HEK293 (cell line): Measurements from ENCODE around the gene SLC25A13.

Experiments
- CTCF ChIA-PET: fragments of 350-600 bp; formaldehyde crosslinking; extraction: SDS; loops from one replicate; lab custom pipeline; 2021; ENCODE audit warnings: antibody characterized with exemption; lab: Yijun Ruan, JAX
- POLR2A ChIA-PET: fragments of 300-600 bp; formaldehyde crosslinking; extraction: SDS; loops from one replicate; lab custom pipeline; 2020; ENCODE audit warnings: antibody characterized with exemption, inconsistent platforms; lab: Yijun Ruan, JAX
- H3K27ac ChIP-seq: fragments of 200-500 bp; sonication (Bioruptor generic); 2 replicates; pipeline ENCODE4 v1.5.1; 2014; ENCODE audit warnings: low read depth, low read length, control low read depth, inconsistent platforms; ENCODE audit errors: extremely low read depth
- H3K36me3 ChIP-seq, 2 experiments: fragments of 200-500 bp in 1 of 2; sonication (Bioruptor generic) in 1 of 2; 1 replicate in 1 of 2; 2 replicates in 1 of 2; pipeline ENCODE4 v1.5.1; 2014 to 2017; ENCODE audit warnings: inconsistent platforms in 2 of 2, low read length in 2 of 2; ENCODE audit not compliant: control insufficient read depth in 2 of 2, insufficient read depth in 1 of 2
- H3K4me1 ChIP-seq: fragments of 200-500 bp; sonication (Bioruptor generic); 2 replicates; pipeline ENCODE4 v1.5.1; 2014; ENCODE audit warnings: mild to moderate bottlenecking, low read length, inconsistent platforms; ENCODE audit not compliant: control insufficient read depth, insufficient read depth
- H3K4me3 ChIP-seq: 2 replicates; pipeline ENCODE4 v1.5.1; 2011; ENCODE audit warnings: low read depth, mild to moderate bottlenecking, control low read depth, low read length, moderate library complexity
- H3K9me3 ChIP-seq: fragments of 200-500 bp; sonication (Bioruptor generic); 2 replicates; pipeline ENCODE4 v1.5.1; 2014; ENCODE audit warnings: low read depth, low read length, inconsistent platforms; ENCODE audit not compliant: control insufficient read depth, insufficient read depth
- EGR2 ChIP-seq: fragments of 450-650 bp; formaldehyde crosslinking; IDR thresholded peaks from 2 replicates; pipeline ENCODE4 v1.5.1; 2016; ENCODE audit warnings: low read depth, missing biosample characterization, missing genetic modification characterization
- FEZF1 ChIP-seq: fragments of 450-650 bp; formaldehyde crosslinking; IDR thresholded peaks from 2 replicates; pipeline ENCODE4 v1.5.1; 2016; ENCODE audit warnings: missing biosample characterization, missing genetic modification characterization
- GLIS1 ChIP-seq: fragments of 450-650 bp; formaldehyde crosslinking; IDR thresholded peaks from 2 replicates; pipeline ENCODE4 v1.5.1; 2016; ENCODE audit warnings: missing biosample characterization, missing genetic modification characterization
- HIC1 ChIP-seq: fragments of 450-650 bp; formaldehyde crosslinking; IDR thresholded peaks from 2 replicates; pipeline ENCODE4 v1.5.1; 2016; ENCODE audit warnings: missing biosample characterization, missing genetic modification characterization
- HOXD13 ChIP-seq: sonication (generic); formaldehyde crosslinking; IDR thresholded peaks from 2 replicates; pipeline ENCODE4 v1.8.0; 2022; ENCODE audit warnings: missing genetic modification reagents, borderline replicate concordance
- KLF8 ChIP-seq: fragments of 450-650 bp; formaldehyde crosslinking; IDR thresholded peaks from 2 replicates; pipeline ENCODE4 v1.5.1; 2016; ENCODE audit warnings: missing biosample characterization, missing genetic modification characterization
- SCRT2 ChIP-seq: fragments of 450-650 bp; formaldehyde crosslinking; IDR thresholded peaks from 2 replicates; pipeline ENCODE4 v1.5.1; 2016; ENCODE audit warnings: missing biosample characterization, missing genetic modification characterization
- YY2 ChIP-seq: fragments of 450-650 bp; formaldehyde crosslinking; IDR thresholded peaks from 2 replicates; pipeline ENCODE4 v1.5.1; 2016; ENCODE audit warnings: missing biosample characterization, missing genetic modification characterization
- ZBTB10 ChIP-seq: fragments of 450-650 bp; formaldehyde crosslinking; IDR thresholded peaks from 2 replicates; pipeline ENCODE4 v1.5.1; 2016; ENCODE audit warnings: missing biosample characterization, missing genetic modification characterization
- ZFHX2 ChIP-seq: fragments of 450-650 bp; formaldehyde crosslinking; conservative IDR thresholded peaks from 2 replicates; pipeline ENCODE4 v1.5.1; 2016; ENCODE audit warnings: missing biosample characterization, missing genetic modification characterization
- ZNF121 ChIP-seq: fragments of 450-650 bp; formaldehyde crosslinking; IDR thresholded peaks from 2 replicates; pipeline ENCODE4 v1.5.1; 2016; ENCODE audit warnings: missing biosample characterization, missing genetic modification characterization
- ZNF132 ChIP-seq: fragments of 450-650 bp; formaldehyde crosslinking; IDR thresholded peaks from 2 replicates; pipeline ENCODE4 v1.5.1; 2017; ENCODE audit warnings: missing biosample characterization, missing genetic modification characterization, borderline replicate concordance
- ZNF133 ChIP-seq: fragments of 450-650 bp; formaldehyde crosslinking; IDR thresholded peaks from 2 replicates; pipeline ENCODE4 v1.5.1; 2016; ENCODE audit warnings: missing biosample characterization, missing genetic modification characterization
- ZNF174 ChIP-seq: fragments of 450-650 bp; formaldehyde crosslinking; IDR thresholded peaks from 2 replicates; pipeline ENCODE4 v1.5.0; 2017; ENCODE audit warnings: missing biosample characterization, mild to moderate bottlenecking, missing genetic modification characterization
- ZNF473 ChIP-seq: fragments of 450-650 bp; formaldehyde crosslinking; IDR thresholded peaks from 2 replicates; pipeline ENCODE4 v1.5.1; 2017; ENCODE audit warnings: missing biosample characterization, missing genetic modification characterization
- ZNF513 ChIP-seq: fragments of 450-650 bp; IDR thresholded peaks from 2 replicates; pipeline ENCODE4 v1.5.1; 2018; ENCODE audit warnings: missing biosample characterization, missing genetic modification characterization
- ZNF600 ChIP-seq: fragments of 450-650 bp; formaldehyde crosslinking; IDR thresholded peaks from 2 replicates; pipeline ENCODE4 v1.5.1; 2016; ENCODE audit warnings: missing biosample characterization, missing genetic modification characterization
- ZNF623 ChIP-seq: fragments of 450-650 bp; formaldehyde crosslinking; IDR thresholded peaks from 2 replicates; pipeline ENCODE4 v1.5.1; 2016; ENCODE audit warnings: missing biosample characterization, missing genetic modification characterization
- ZNF645 ChIP-seq: fragments of 450-650 bp; formaldehyde crosslinking; IDR thresholded peaks from 2 replicates; pipeline ENCODE4; 2016; ENCODE audit warnings: missing biosample characterization, missing genetic modification characterization
- ZNF660 ChIP-seq: fragments of 450-650 bp; IDR thresholded peaks from 2 replicates; pipeline ENCODE4 v1.5.1; 2018; ENCODE audit warnings: missing biosample characterization, mild to moderate bottlenecking, missing genetic modification characterization
- ZNF707 ChIP-seq: fragments of 450-650 bp; formaldehyde crosslinking; IDR thresholded peaks from 2 replicates; pipeline ENCODE4 v1.5.1; 2016; ENCODE audit warnings: missing biosample characterization, missing genetic modification characterization
- ZNF777 ChIP-seq: fragments of 450-650 bp; formaldehyde crosslinking; IDR thresholded peaks from 2 replicates; pipeline ENCODE4 v1.5.1; 2017; ENCODE audit warnings: missing biosample characterization, missing genetic modification characterization, borderline replicate concordance
- ZSCAN16 ChIP-seq: fragments of 450-650 bp; formaldehyde crosslinking; IDR thresholded peaks from 2 replicates; pipeline ENCODE4 v1.5.1; 2016; ENCODE audit warnings: missing biosample characterization, missing genetic modification characterization
- ZSCAN30 ChIP-seq: fragments of 450-650 bp; IDR thresholded peaks from 2 replicates; pipeline ENCODE4 v1.5.1; 2018; ENCODE audit warnings: missing biosample characterization, mild to moderate bottlenecking, missing genetic modification characterization, moderate library complexity
- TF ChIP-seq, protein P1 (sequence below): fragments of 450-650 bp; formaldehyde crosslinking; IDR thresholded peaks from 2 replicates; pipeline ENCODE4 v1.5.1; 2017; ENCODE audit warnings: missing biosample characterization, missing genetic modification characterization

Gene SLC25A13

DNA sequence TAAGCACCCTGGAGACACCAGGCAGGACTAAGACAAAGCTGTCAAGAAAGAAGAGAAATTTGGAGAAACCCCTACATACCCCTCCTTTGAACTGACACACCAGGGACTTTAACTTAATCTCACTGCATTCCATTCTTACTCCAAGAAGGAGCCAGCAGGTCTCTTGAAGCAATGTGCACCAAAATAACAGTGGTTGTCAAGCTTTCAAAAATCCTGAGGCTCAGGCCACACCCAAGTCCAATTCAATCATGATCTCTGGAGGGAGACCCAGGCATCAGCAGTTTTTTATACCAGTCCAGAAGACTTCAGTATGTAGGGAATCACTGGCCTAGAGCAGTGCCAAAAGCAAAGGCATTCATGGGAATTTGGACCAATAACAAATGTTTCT is 6.8 kb downstream of the SLC25A13 start (continued):
- TF ChIP-seq YY2 (tag by site-specific recombination) (no peak), HOXD13 (CRISPR knock-in tag) (no peak), ZNF777 (tag by site-specific recombination) (no peak), ZNF132 (tag by site-specific recombination) (no peak), ZNF600 (tag by site-specific recombination) (no peak)

GRCh38 chr7:96314402-96315124 is 7.3 kb downstream of the SLC25A13 start:
- peak; percentile 83 for TF ChIP-seq EGR2 (tag by site-specific recombination)
- peak; percentile 85 for TF ChIP-seq ZFHX2 (tag by site-specific recombination)
- TF ChIP-seq, protein P1, sequence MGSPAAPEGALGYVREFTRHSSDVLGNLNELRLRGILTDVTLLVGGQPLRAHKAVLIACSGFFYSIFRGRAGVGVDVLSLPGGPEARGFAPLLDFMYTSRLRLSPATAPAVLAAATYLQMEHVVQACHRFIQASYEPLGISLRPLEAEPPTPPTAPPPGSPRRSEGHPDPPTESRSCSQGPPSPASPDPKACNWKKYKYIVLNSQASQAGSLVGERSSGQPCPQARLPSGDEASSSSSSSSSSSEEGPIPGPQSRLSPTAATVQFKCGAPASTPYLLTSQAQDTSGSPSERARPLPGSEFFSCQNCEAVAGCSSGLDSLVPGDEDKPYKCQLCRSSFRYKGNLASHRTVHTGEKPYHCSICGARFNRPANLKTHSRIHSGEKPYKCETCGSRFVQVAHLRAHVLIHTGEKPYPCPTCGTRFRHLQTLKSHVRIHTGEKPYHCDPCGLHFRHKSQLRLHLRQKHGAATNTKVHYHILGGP (tag by site-specific recombination), result peak; percentile 99
- no peak for TF ChIP-seq ZNF707 (tag by site-specific recombination)
- TF ChIP-seq SCRT2 (tag by site-specific recombination), result peak; percentile 2; the same call in 1 of the 2 replicates
- no peak for TF ChIP-seq ZNF174
- TF ChIP-seq ZNF133, result peak; percentile 91
- TF ChIP-seq FEZF1 (tag by site-specific recombination), result peak; percentile 54
- H3K4me1 ChIP-seq, result peaks cover 6% of the 10 kb centered on the region; the same call in 1 of the 2 replicates
- no peaks in the 10 kb centered on the region for H3K36me3 ChIP-seq
- ChIA-PET POLR2A (interaction anchor here (0.5 kb wide), 1 partner anchor 672 kb away, joined by 3 read pairs; no protein-coding TSS in a partner anchor), CTCF (interaction anchor here (0.6 kb wide), 2 partner anchors 7 to 33 kb away, joined by 3 read pairs; no protein-coding TSS in a partner anchor)
- no peak overlapping the region for H3K27ac ChIP-seq
- no peaks in the 10 kb centered on the region for H3K9me3 ChIP-seq
- no peak overlapping the region for H3K4me3 ChIP-seq

- H3K36me3 ChIP-seq, result no peaks in the 10 kb centered on the region
- H3K4me3 ChIP-seq, result no peak overlapping the region
- no peaks in the 10 kb centered on the region for H3K9me3 ChIP-seq
- ChIA-PET POLR2A (interaction anchor here (0.5 kb wide), 1 partner anchor 673 kb away, joined by 3 read pairs; no protein-coding TSS in a partner anchor), CTCF (interaction anchor here (0.6 kb wide), 1 partner anchor 34 kb away, joined by 3 read pairs; no protein-coding TSS in a partner anchor)
- peaks cover 6% of the 10 kb centered on the region; the same call in 1 of the 2 replicates for H3K4me1 ChIP-seq
- H3K27ac ChIP-seq, result no peak overlapping the region
- TF ChIP-seq ZNF473 (tag by site-specific recombination) (no peak), ZSCAN16 (tag by site-specific recombination) (no peak), HIC1 (tag by site-specific recombination) (no peak), FEZF1 (tag by site-specific recombination) (no peak), ZNF623 (tag by site-specific recombination) (no peak), GLIS1 (tag by site-specific recombination) (no peak), ZNF513 (tag by site-specific recombination) (peak; percentile 59; the same call in 1 of the 2 replicates), ZSCAN30 (tag by site-specific recombination) (no peak), ZNF121 (no peak), ZBTB10 (no peak), ZNF660 (tag by site-specific recombination) (no peak), ZNF645 (tag by site-specific recombination) (no peak), KLF8 (tag by site-specific recombination) (no peak)
These were observed 8.0 kb downstream of the SLC25A13 start for GRCh38 chr7:96313940-96314339.
